Adrenal gland (tissue), 12 donors: Measurements from ENCODE around the gene SPTAN1. TPM values are rescaled to one million over a fixed set of nuclear protein-coding genes. Genes with fewer than 3 reads are reported as not detected.

ENCODE experiments used
- DNase-seq, 7 donors: peaks; one replicate each; pipeline ENCODE4 v3.0.0-alpha.2; 2019 to 2020
- H3K27ac ChIP-seq, 5 donors: fragments of 200-600 bp; sonication (generic) in 4 of 5; 1 replicate in 3 of 5; 2 replicates in 2 of 5; pipeline versions ENCODE4 v1.5.1 to v1.8.0; 2016 to 2020; ENCODE audit warnings: mild to moderate bottlenecking in 1 of 5
- H3K27me3 ChIP-seq: fragments of 200-600 bp; 2 replicates; pipeline ENCODE4 v1.8.0; 2021
- H3K36me3 ChIP-seq, 2 donors: fragments of 200-600 bp; replicated peaks in 1 of 2; 1 replicate in 1 of 2; 2 replicates in 1 of 2; pipeline versions ENCODE4 v1.5.1 to v1.8.0; 2018 to 2022
- H3K4me1 ChIP-seq, 2 donors: fragments of 200-600 bp; replicated peaks in 1 of 2; 1 replicate in 1 of 2; 2 replicates in 1 of 2; pipeline versions ENCODE4 v1.5.1 to v1.8.0; 2018 to 2021
- H3K4me3 ChIP-seq, 4 donors: fragments of 200-600 bp; sonication (generic) in 3 of 4; one replicate each; pipeline ENCODE4 v1.5.1; 2016 to 2018
- H3K9me3 ChIP-seq, 3 donors: fragments of 200-600 bp; sonication (generic) in 1 of 3; replicated peaks in 1 of 3; 1 replicate in 2 of 3; 2 replicates in 1 of 3; pipeline versions ENCODE4 v1.5.1 to v1.8.0; 2016 to 2021
- CTCF ChIP-seq, 6 experiments: fragments of 450-650 bp in 4 of 6; fragments of 200-600 bp in 2 of 6; sonication (generic) in 1 of 6; IDR thresholded peaks; 1 replicate in 5 of 6; 2 replicates in 1 of 6; pipeline versions ENCODE4 v1.5.1 to v1.8.0; 2016 to 2021; ENCODE audit warnings: antibody characterized with exemption in 6 of 6, mild to moderate bottlenecking in 2 of 6, moderate library complexity in 1 of 6
- POLR2A ChIP-seq, 2 donors: fragments of 450-650 bp; IDR thresholded peaks; one replicate each; pipeline ENCODE4 v1.6.1; 2017; ENCODE audit warnings: antibody characterized with exemption in 2 of 2, mild to moderate bottlenecking in 2 of 2, moderate library complexity in 1 of 2
- WGBS, 4 donors: extraction: QIAGEN DNeasy Blood & Tissue Kit in 2 of 4; methylation state at CpG; one replicate each; pipeline versions ENCODE4 v1.1.5 to v1.1.7; 2013 to 2017; 5-methylcytosine and 5-hydroxymethylcytosine counted together
- intact Hi-C, 2 donors: fragments of 100-400 bp; cut with DNase I; formaldehyde crosslinking; loops; one replicate each; pipeline versions ENCODE4 v1.14.1 to v1.15.0; 2022 to 2023
- polyA plus RNA-seq, 3 donors: library from polyadenylated mRNA; stranded (reverse); fragments of 200-250 nt in 2 of 3; fragments of 350-450 nt in 1 of 3; fragmentation: Illumina TruSeq in 1 of 3; extraction: RNeasy Lipid Tissue Mini Kit (QIAGEN cat#74804) in 1 of 3; gene quantifications; one replicate each; pipeline ENCODE4 v1.2.3, GENCODE V29; 2013 to 2014
- total RNA-seq, 9 donors: library from RNA; depleted of rRNA in 4 of 9; stranded (reverse); fragments of >200 nt in 4 of 9; fragments of 120-200 nt in 1 of 9; fragmentation: NEBNext Ultra II Directional in 1 of 9; extraction: Animal tissue kit (Norgen Biotek cat#: 25700) in 1 of 9; gene quantifications; one replicate each; pipeline versions ENCODE4 v1.1.0 to v1.2.4, GENCODE V29; 2013 to 2023
- donor health status: healthy with polysubstance abuse.
- donor health status: Bipolar disorder and iron deficiency.
- donor health status: DM: yes; HTN: yes; CAD: no.
- donor health status: DM: no; HTN: no; CAD: no.
- donor health status: DM: no; HTN: no; CAD: no.
- donor health status: DM: yes; HTN: yes; CAD: no.

Gene SPTAN1
- total and polyA plus RNA-seq, 12 donors = 136 to 316 (median 227) TPM

- H3K4me1 ChIP-seq = peaks cover 15 to 28% of the 10 kb centered on the region in 2 donors
- TF ChIP-seq POLR2A (IDR thresholded peaks at IDR 0.05) = no peak
- no peak for TF ChIP-seq CTCF (IDR thresholded peaks at IDR 0.05)
- 81 to 87% (median 86%) methylated on average over 11 to 20 of the region's 20 CpGs for WGBS, 4 donors
- H3K4me3 ChIP-seq = no peak overlapping the region
- peak in 6 of 7 donors; percentile 35 to 74 (median 68) for DNase-seq
- no peaks in the 10 kb centered on the region for H3K9me3 ChIP-seq
- intact Hi-C loops = no loop called here
- H3K36me3 ChIP-seq = peaks cover 0 to 38% of the 10 kb centered on the region in 2 donors
- H3K27me3 ChIP-seq = no peaks in the 10 kb centered on the region
- H3K27ac ChIP-seq = peak overlapping the region in 4 of 5 donors; percentile 81 to 98 (median 86)
Observed at GRCh38 chr9:128636556-128637530, 84.5 kb downstream of the SPTAN1 start.

GRCh38 chr9:128637656-128638055 is 85.3 kb downstream of the SPTAN1 start:
- Histone ChIP-seq H3K4me3 (no peak overlapping the region), H3K27me3 (no peaks in the 10 kb centered on the region), H3K27ac (no peak overlapping the region), H3K4me1 (peaks cover 15 to 28% of the 10 kb centered on the region in 2 donors), H3K9me3 (no peaks in the 10 kb centered on the region), H3K36me3 (peaks cover 0 to 30% of the 10 kb centered on the region in 2 donors)
- WGBS, 4 donors = 74 to 80% (median 78%) methylated on average over 8 to 10 of the region's 10 CpGs
- no peak for DNase-seq
- intact Hi-C loops = no loop called here
- no peak for TF ChIP-seq CTCF (IDR thresholded peaks at IDR 0.05)
- TF ChIP-seq POLR2A (IDR thresholded peaks at IDR 0.05) = no peak

GRCh38 chr9:128638580-128638979 is 86.2 kb downstream of the SPTAN1 start:
- Histone ChIP-seq H3K9me3 (no peaks in the 10 kb centered on the region), H3K36me3 (peaks cover 0 to 21% of the 10 kb centered on the region in 2 donors), H3K27ac (no peak overlapping the region), H3K4me1 (peaks cover 15 to 28% of the 10 kb centered on the region in 2 donors), H3K4me3 (no peak overlapping the region), H3K27me3 (no peaks in the 10 kb centered on the region)
- 95 to 100% (median 97%) methylated on average over 4 of the region's 4 CpGs for WGBS, 4 donors
- DNase-seq = no peak
- TF ChIP-seq CTCF (IDR thresholded peaks at IDR 0.05) = no peak
- TF ChIP-seq POLR2A (IDR thresholded peaks at IDR 0.05) = no peak
- intact Hi-C loops = no loop called here

- WGBS, 4 donors = 92 to 100% (median 94%) methylated on average over 1 to 18 of the region's 18 CpGs
- Histone ChIP-seq H3K36me3 (peaks cover 0 to 8% of the 10 kb centered on the region in 2 donors), H3K9me3 (no peaks in the 10 kb centered on the region), H3K27me3 (no peaks in the 10 kb centered on the region), H3K4me3 (no peak overlapping the region), H3K4me1 (peaks cover 4 to 12% of the 10 kb centered on the region in 2 donors), H3K27ac (no peak overlapping the region)
- TF ChIP-seq CTCF (IDR thresholded peaks at IDR 0.05) = no peak
- TF ChIP-seq POLR2A (IDR thresholded peaks at IDR 0.05) = no peak
- DNase-seq = no peak
- intact Hi-C loops = no loop called here
Observed at GRCh38 chr9:128640603-128641002, 88.2 kb downstream of the SPTAN1 start.
